KOPT-K1 (cell line): ENCODE measurements around the gene BCL2L1.
"Not testable (repeated sequence)": the region's sequence is repeated elsewhere in the genome, so short reads cannot be mapped to it uniquely, and the experiment has no call there.

Experiments used
- H3K27ac ChIP-seq: fragments of 200-600 bp; sonication (generic); 2 replicates; pipeline ENCODE4 v1.5.1; 2016; ENCODE audit warnings: antibody characterized with exemption, mild to moderate bottlenecking, low read depth, low read length; ENCODE audit not compliant: poor library complexity, severe bottlenecking
- H3K36me3 ChIP-seq: fragments of 200-600 bp; sonication (generic); 2 replicates; pipeline ENCODE4 v1.5.1; 2017; ENCODE audit warnings: antibody characterized with exemption, mild to moderate bottlenecking, low read length, moderate library complexity; ENCODE audit not compliant: insufficient read depth
- H3K9me3 ChIP-seq: fragments of 200-600 bp; sonication (generic); 2 replicates; pipeline ENCODE4 v1.5.1; 2017; ENCODE audit warnings: antibody characterized with exemption, low read length, mild to moderate bottlenecking; ENCODE audit not compliant: insufficient read depth, poor library complexity, severe bottlenecking

The BCL2L1 gene

GRCh38 chr20:31722257-31723068, at the start of gene BCL2L1:
TSS of gene BCL2L1 (minus strand) at chr20:31722868. CDS start at chr20:31722218, 650 bp downstream.
- Histone ChIP-seq H3K9me3 (no peaks in the 10 kb centered on the region), H3K36me3 (peaks cover 43% of the 10 kb centered on the region)

GRCh38 chr20:31770243-31770642, 47.6 kb upstream of the BCL2L1 start:
- H3K36me3 ChIP-seq: peaks cover 100% of the 10 kb centered on the region
- no peaks in the 10 kb centered on the region for H3K9me3 ChIP-seq
- no peak overlapping the region for H3K27ac ChIP-seq

More at GRCh38 chr20:31722257-31723068, at the start of gene BCL2L1:
- peak within 1 kb of the TSS; percentile 98 for H3K27ac ChIP-seq

GRCh38 chr20:31769681-31770080, 47.0 kb upstream of the BCL2L1 start:
- Histone ChIP-seq H3K9me3 (no peaks in the 10 kb centered on the region), H3K36me3 (peaks cover 100% of the 10 kb centered on the region), H3K27ac (no peak overlapping the region)

- Histone ChIP-seq H3K27ac (no peak overlapping the region), H3K36me3 (peaks cover 99% of the 10 kb centered on the region), H3K9me3 (no peaks in the 10 kb centered on the region)
Measured at GRCh38 chr20:31767805-31768204, 45.1 kb upstream of the BCL2L1 start.

GRCh38 chr20:31764641-31765305, 42.1 kb upstream of the BCL2L1 start:
- no peak overlapping the region for H3K27ac ChIP-seq
- no peaks in the 10 kb centered on the region for H3K9me3 ChIP-seq
- peaks cover 99% of the 10 kb centered on the region for H3K36me3 ChIP-seq

- Histone ChIP-seq H3K36me3 (peaks cover 99% of the 10 kb centered on the region), H3K9me3 (no peaks in the 10 kb centered on the region), H3K27ac (no peak overlapping the region)
Measured at GRCh38 chr20:31760519-31761240, 38.0 kb upstream of the BCL2L1 start.

GRCh38 chr20:31759836-31760518, 37.3 kb upstream of the BCL2L1 start:
- Histone ChIP-seq H3K36me3 (peaks cover 99% of the 10 kb centered on the region), H3K27ac (no peak overlapping the region), H3K9me3 (no peaks in the 10 kb centered on the region)

- H3K36me3 ChIP-seq: peaks cover 99% of the 10 kb centered on the region
- no peak overlapping the region for H3K27ac ChIP-seq
- no peaks in the 10 kb centered on the region for H3K9me3 ChIP-seq
Measured at GRCh38 chr20:31758991-31759390, 36.3 kb upstream of the BCL2L1 start.

GRCh38 chr20:31758521-31758920, 35.9 kb upstream of the BCL2L1 start:
- Histone ChIP-seq H3K36me3 (peaks cover 99% of the 10 kb centered on the region), H3K9me3 (no peaks in the 10 kb centered on the region), H3K27ac (no peak overlapping the region)

GRCh38 chr20:31757254-31757653, 34.6 kb upstream of the BCL2L1 start:
- Histone ChIP-seq H3K9me3 (no peaks in the 10 kb centered on the region), H3K27ac (no peak overlapping the region), H3K36me3 (peaks cover 99% of the 10 kb centered on the region)

GRCh38 chr20:31751126-31751525, 28.5 kb upstream of the BCL2L1 start:
- Histone ChIP-seq H3K27ac (no peak overlapping the region), H3K36me3 (peaks cover 93% of the 10 kb centered on the region), H3K9me3 (no peaks in the 10 kb centered on the region)

GRCh38 chr20:31749223-31749622, 26.6 kb upstream of the BCL2L1 start:
- Histone ChIP-seq H3K27ac (no peak overlapping the region), H3K36me3 (peaks cover 93% of the 10 kb centered on the region), H3K9me3 (no peaks in the 10 kb centered on the region)

- Histone ChIP-seq H3K36me3 (peaks cover 94% of the 10 kb centered on the region), H3K9me3 (no peaks in the 10 kb centered on the region), H3K27ac (no peak overlapping the region)
Measured at GRCh38 chr20:31747640-31748039, 25.0 kb upstream of the BCL2L1 start.

- not testable (repeated sequence) for H3K27ac ChIP-seq, H3K9me3 ChIP-seq
- peaks cover 94% of the 10 kb centered on the region for H3K36me3 ChIP-seq
Measured at GRCh38 chr20:31747028-31747427, 24.4 kb upstream of the BCL2L1 start.
